LNCaP clone FGC (cell line): ENCODE data around the gene ISY1.
"Not testable (repeated sequence)": the region's sequence is repeated elsewhere in the genome, so short reads cannot be mapped to it uniquely, and the experiment has no call there.

Source experiments
- DNase-seq: peaks from one replicate; pipeline ENCODE4 v3.0.0-alpha.2; 2011; ENCODE audit warnings: low read depth
- H3K4me3 ChIP-seq: 2 replicates; pipeline ENCODE4 v1.5.1; 2011; ENCODE audit warnings: mild to moderate bottlenecking, low read depth, low read length, control low read depth
- TF ChIP-seq, protein P1 (sequence below): IDR thresholded peaks from 2 replicates; pipeline ENCODE4 v1.5.1; 2012; ENCODE audit warnings: mild to moderate bottlenecking; ENCODE audit not compliant: control insufficient read depth, insufficient read depth; ENCODE audit errors: extremely low read depth

Gene ISY1

DNA sequence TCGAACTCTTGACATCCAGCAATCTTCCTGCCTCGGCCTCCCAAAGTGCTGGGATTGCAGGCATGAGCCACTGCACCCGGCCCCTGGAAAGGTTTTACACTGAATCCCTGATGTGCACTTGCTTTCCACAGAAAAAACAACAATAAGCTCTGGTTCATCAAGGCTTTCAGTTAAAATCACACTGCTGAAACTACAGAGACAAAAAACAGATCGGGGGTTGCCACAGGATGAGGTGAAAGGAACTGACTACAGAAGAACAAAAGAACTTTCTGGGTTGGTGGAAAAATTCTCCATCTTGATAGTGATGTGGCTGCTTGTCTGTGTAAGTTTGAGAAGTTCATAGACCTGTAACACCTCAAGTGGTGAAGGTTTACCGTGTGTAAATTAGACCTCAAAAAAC, 42.1 kb downstream of the ISY1 start:
- H3K4me3 ChIP-seq: no peak overlapping the region
- DNase-seq: no peak
- TF ChIP-seq, protein P1, sequence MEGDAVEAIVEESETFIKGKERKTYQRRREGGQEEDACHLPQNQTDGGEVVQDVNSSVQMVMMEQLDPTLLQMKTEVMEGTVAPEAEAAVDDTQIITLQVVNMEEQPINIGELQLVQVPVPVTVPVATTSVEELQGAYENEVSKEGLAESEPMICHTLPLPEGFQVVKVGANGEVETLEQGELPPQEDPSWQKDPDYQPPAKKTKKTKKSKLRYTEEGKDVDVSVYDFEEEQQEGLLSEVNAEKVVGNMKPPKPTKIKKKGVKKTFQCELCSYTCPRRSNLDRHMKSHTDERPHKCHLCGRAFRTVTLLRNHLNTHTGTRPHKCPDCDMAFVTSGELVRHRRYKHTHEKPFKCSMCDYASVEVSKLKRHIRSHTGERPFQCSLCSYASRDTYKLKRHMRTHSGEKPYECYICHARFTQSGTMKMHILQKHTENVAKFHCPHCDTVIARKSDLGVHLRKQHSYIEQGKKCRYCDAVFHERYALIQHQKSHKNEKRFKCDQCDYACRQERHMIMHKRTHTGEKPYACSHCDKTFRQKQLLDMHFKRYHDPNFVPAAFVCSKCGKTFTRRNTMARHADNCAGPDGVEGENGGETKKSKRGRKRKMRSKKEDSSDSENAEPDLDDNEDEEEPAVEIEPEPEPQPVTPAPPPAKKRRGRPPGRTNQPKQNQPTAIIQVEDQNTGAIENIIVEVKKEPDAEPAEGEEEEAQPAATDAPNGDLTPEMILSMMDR: no peak

DNA sequence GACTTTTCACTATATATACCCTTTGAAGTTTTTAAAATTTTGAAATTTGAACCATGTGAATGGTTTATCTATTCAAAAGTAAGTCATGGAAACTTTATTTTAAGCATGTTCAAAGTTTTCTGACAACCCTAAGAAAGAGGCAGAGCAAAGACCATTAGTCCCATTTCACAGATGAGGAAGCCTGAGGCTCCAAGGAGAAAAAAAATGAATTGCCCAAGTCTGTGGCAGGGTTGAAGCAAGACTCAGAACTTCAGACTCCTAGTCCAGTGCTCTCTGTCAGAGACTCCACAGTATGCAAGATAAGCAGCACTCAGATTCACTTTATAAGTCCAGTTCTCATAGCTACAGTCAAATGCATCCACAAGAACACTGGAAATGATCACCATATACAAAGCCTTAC, 43.7 kb downstream of the ISY1 start:
- H3K4me3 ChIP-seq: no peak overlapping the region
- TF ChIP-seq, protein P1: no peak
- DNase-seq: no peak

DNA sequence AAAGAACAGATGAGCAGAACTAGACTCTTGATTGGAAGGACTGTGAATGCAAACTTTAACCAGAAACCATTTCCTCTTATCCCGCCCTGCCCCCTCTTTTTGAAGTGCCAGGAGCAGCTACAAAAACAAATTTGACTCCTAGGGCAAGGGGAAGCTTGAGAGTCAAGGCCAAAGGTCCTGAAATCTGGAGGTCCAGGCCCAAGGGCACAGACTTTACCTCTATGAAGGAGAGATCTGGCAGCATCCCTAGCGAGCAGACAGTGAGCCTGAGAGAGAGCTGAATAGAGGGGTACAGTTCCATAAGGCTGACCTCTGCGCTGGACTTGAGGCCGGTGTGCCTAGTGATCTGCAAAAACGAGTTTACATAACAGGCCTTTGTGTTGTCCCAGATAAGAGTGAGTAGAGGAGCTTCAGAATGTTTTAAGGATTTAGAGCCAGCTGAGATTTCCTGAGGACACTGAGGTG, 44.3 kb downstream of the ISY1 start:
- no peak overlapping the region for H3K4me3 ChIP-seq
- no peak for DNase-seq
- TF ChIP-seq, protein P1: no peak

DNA sequence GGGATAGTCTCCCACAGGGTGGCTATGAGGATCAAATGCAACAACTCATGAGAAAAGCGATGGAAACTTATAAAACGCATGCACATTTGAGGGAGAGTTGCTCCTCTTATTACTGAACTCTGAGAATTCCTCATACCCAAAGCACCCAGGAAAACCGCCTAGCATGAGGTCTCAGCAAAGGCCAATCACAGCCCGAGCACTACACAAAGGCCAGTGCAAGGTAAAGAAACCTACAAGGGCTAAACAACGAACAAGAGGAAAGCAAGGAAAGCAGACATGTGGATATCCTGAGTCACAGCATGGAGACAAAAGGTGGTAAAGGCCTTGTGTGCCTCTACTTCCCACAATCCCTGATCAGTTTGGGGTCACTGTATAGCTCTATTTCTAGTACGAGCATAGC, 46.4 kb downstream of the ISY1 start:
- TF ChIP-seq, protein P1: no peak
- DNase-seq: no peak
- H3K4me3 ChIP-seq: no peak overlapping the region

DNA sequence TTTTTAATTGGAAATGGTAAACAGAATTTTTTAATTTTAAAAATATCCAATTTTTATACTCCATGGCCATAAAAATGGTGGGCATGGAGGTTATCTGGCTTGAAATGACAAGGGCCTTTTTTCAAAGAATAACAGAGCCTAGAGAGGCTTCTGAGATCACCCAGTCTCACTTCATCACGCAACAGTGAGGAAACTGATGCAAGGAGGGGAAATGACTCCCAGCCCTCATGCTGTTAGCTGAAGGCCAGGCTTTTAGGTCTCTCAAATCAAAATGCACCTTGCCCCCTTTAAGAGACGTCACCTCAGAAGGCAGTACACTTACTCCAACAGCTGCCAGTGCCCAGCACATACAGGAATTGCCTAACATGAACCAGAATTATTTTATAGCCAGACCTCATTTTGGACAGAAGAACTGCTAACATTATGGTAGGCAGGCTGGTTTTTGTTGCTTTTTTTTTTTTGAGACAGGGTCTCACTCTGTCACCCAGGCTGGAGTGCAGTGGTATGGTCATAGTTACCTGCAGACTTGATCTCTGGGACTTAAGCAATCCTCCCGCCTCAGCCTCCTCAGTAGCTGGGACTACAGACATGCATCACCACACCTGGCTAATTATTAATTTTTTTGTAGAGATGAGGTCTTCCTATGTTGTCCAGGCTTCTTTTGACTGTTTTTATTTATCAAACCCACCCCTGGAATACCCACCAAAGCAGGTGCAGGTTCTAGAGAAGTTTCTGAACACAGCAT, 48.4 kb downstream of the ISY1 start:
- no peak for DNase-seq
- TF ChIP-seq, protein P1: no peak
- H3K4me3 ChIP-seq: no peak overlapping the region

DNA sequence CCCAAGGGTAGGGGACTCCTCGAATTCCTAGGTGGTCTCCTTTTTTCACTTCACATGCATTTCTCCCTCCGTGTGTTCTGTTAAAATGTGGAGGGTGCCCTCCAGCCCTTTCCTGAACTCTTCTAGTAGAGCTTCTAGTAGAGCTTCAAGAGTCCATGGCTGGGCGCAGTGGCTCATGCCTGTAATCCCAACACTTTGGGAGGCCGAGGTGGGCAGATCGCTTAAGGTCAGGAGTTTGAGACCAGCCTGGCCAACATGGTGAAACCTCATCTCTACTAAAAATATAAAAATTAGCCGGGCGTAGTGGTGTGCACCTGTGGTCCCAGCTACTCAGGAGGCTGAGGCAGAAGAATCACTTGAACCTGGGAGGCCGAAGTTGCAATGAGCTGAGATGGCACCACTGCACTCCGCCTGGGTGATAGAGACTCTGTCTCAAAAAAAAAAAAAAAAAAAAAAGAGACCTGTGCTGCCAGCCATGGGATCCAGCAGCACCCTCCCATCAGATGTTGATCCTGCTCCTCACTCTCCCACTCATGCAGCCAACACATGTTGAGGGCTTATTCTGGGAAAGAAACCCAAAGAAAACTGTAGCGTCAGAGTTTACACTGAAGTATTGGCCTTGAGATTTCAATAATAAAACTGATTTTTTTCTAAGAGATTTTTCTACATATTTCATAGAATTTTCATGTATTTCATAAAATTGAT, 49.6 kb downstream of the ISY1 start:
- H3K4me3 ChIP-seq, DNase-seq: not testable (repeated sequence)

DNA sequence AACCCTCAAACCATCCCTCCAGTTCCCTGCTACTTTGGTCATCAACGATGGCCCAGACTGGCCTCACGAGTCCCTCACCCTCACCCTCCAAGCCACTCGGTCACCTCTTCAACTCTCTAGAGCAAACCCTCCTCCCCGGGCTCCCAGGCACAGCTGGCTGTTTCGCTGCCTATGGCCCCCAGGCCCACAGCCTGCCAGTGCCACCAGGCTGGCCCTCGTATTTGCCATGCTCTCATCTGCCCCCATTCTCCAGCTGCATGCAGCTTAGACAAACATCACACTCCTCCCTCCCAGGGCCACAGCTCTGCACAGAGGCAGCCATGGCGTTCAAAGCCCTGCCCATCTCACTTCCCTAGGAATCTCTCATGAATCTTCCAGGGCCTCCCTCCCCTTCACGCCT, 53.1 kb downstream of the ISY1 start:
- DNase-seq: no peak
- no peak overlapping the region for H3K4me3 ChIP-seq
- TF ChIP-seq, protein P1: no peak
